Activated CD8-positive, alpha-beta memory T cell treated with anti-CD3 and anti-CD28 coated beads for 4 hours (primary cell): Measurements from ENCODE around the gene PPP2R5B.

Experiments
- DNase-seq, 2 donors: peaks; one replicate each; pipeline ENCODE4 v3.0.0-alpha.2; 2020; ENCODE audit warnings: low read depth in 2 of 2

Gene PPP2R5B

GRCh38 chr11:64929625-64930024, 5.1 kb downstream of the PPP2R5B start:
- DNase-seq, result no peak

- DNase-seq, result no peak
Measured at GRCh38 chr11:64930340-64930739, 5.9 kb downstream of the PPP2R5B start.

GRCh38 chr11:64931290-64931689, 6.8 kb downstream of the PPP2R5B start:
- no peak for DNase-seq

GRCh38 chr11:64932324-64932723, 7.8 kb downstream of the PPP2R5B start:
- no peak for DNase-seq

- no peak for DNase-seq
Measured at GRCh38 chr11:64933213-64933934, 8.9 kb downstream of the PPP2R5B start.

- no peak for DNase-seq
Measured at GRCh38 chr11:64933935-64934681, 9.6 kb downstream of the PPP2R5B start.

GRCh38 chr11:64934682-64935358, 10.3 kb downstream of the PPP2R5B start:
- DNase-seq, result no peak

- DNase-seq, result no peak
Measured at GRCh38 chr11:64935359-64936081, 11.0 kb downstream of the PPP2R5B start, which contains the start of gene GPHA2. Gene GPHA2 (minus strand): TSS chr11:64935893. CDS start chr11:64935460, 433 bp downstream.

- no peak for DNase-seq
Measured at GRCh38 chr11:64936539-64936938, 12.1 kb downstream of the PPP2R5B start.

- no peak for DNase-seq
Measured at GRCh38 chr11:64947208-64947814, 22.8 kb downstream of the PPP2R5B start.

GRCh38 chr11:64951529-64951928, 27.0 kb downstream of the PPP2R5B start:
- no peak for DNase-seq

GRCh38 chr11:64954201-64954600, 29.7 kb downstream of the PPP2R5B start:
- DNase-seq, result no peak

- DNase-seq, result no peak
Measured at GRCh38 chr11:64959498-64959897, 35.0 kb downstream of the PPP2R5B start.

- no peak for DNase-seq
Measured at GRCh38 chr11:64960719-64961118, 36.2 kb downstream of the PPP2R5B start.

GRCh38 chr11:64963072-64963631, 38.7 kb downstream of the PPP2R5B start:
- DNase-seq, result no peak

GRCh38 chr11:64967375-64967774, 42.9 kb downstream of the PPP2R5B start:
- no peak for DNase-seq

GRCh38 chr11:64969209-64969608, 44.7 kb downstream of the PPP2R5B start:
- DNase-seq, result no peak

GRCh38 chr11:64970731-64971151, 46.3 kb downstream of the PPP2R5B start:
- DNase-seq, result no peak

- DNase-seq, result peak; percentile 70 to 75
Measured at GRCh38 chr11:64971421-64972233, 47.1 kb downstream of the PPP2R5B start, which contains the start of gene MAJIN. Gene MAJIN (minus strand): TSS chr11:64972108. CDS start chr11:64959405, 12,703 bp downstream.

GRCh38 chr11:64974124-64974523, 49.6 kb downstream of the PPP2R5B start:
- no peak for DNase-seq
